C1 segment of cervical spinal cord (tissue), 14 donors: ENCODE measurements around the gene SYCN.
"Not testable (repeated sequence)": the region's sequence is repeated elsewhere in the genome, so short reads cannot be mapped to it uniquely, and the experiment has no call there.

ENCODE experiments used
- DNase-seq, 14 donors: peaks; one replicate each; lab custom pipeline; 2025; lab: John Stamatoyannopoulos, UW

The SYCN gene

DNA sequence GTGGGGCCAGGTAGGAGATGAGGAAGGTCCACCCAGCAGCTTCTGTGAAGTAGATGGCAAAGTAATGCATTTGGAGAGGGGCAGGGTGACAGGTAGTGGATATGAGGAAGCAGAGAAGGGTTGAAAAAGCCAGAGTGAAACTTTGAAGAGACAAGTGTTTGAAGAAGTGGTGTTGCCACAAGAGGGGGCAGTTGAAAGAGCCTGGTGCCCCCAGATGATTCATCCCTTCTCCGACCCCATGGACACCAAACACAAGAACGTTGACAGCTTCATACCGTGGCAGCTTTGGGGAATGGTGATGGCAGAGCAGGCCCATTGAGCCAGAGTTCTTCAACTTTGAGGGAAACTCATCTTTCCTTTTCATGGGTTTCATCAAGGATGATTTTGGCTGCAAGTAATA, 20.8 kb upstream of the SYCN start:
- DNase-seq, result no peak

GRCh38 chr19:39223703-39224279, 19.7 kb upstream of the SYCN start:
- no peak for DNase-seq

GRCh38 chr19:39219108-39219507, 15.0 kb upstream of the SYCN start:
- DNase-seq, result not testable (repeated sequence)

DNA sequence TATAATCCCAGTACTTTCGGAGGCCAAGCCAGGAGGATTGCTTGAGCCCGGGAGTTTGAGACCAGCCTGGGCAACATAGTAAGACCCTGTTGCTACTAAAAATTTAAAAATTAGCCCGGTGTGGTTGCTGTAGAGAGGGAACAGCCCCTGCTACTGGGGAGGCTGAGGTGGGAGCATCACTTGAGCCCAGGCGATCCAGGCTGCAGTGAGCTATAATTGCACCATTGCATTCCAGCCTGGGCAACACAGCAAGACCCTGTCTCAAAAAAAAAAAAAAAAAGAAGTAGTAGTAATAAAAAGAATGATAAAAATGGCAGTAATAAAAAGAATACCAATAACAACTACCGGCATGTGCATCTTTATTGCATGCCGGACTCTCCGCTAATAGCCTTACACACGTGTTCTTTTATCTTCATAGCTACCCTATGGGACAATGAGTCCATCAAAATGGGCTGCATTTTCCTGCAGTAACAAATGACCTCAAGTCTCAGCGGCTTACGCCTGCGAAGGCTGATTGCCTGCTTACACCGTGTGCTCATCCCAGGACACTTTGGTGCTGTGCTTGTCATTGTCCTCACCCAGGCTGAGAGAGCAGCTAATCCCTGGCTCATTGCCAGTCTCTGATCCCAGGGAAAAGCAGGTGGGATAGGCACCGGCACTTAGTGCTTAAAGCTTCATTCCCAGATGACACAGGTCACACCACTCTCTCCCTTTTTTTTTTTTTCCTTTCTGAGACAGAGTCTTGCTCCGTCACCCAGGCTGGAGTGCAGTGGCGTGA, 14.4 kb upstream of the SYCN start:
- DNase-seq, result no peak

DNA sequence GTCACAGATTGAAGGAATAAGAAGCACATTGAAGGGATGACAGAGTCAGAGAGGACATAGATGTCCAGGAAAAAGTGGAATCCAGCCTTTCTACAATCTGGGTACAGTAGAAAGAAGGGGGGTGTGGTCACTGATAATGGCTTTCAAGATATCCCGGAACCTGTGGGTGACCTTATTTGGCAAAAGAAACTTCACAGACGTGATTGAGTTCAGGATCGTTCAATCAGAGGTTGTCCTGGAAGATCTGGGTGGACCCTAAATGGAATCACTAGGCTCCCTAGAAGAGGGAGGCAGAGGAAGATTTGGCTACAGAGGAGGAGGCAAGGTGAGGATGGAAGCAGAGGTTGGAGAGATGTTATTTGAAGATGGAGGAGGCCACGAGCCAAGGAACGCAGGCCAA, 13.0 kb upstream of the SYCN start:
- no peak for DNase-seq

- not testable (repeated sequence) for DNase-seq
Measured at GRCh38 chr19:39215323-39215722, 11.3 kb upstream of the SYCN start.

DNA sequence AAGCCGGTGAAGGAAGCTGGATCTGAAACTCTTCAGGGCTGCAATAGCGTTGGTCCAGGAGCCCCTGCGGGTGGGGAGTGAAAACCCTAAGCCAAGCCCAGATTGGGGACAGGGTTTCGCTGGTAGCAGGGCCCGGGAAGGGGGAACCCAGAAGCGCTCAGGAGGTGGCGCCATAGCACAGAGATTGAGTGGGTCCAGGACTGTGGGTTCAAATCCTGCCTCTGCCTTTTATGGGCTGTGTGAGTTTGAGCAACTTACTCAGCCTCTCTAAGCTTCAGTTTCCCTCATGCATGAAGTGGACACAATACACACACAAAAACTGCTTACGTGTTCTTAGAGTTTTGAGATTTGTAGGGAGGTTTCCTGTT, 8.3 kb upstream of the SYCN start:
- no peak for DNase-seq

- no peak for DNase-seq
Measured at GRCh38 chr19:39211731-39212374, 7.8 kb upstream of the SYCN start.

- DNase-seq, result no peak
Measured at GRCh38 chr19:39209196-39209595, 5.1 kb upstream of the SYCN start.

- DNase-seq, result no peak
Measured at GRCh38 chr19:39208175-39208795, 4.2 kb upstream of the SYCN start.

DNA sequence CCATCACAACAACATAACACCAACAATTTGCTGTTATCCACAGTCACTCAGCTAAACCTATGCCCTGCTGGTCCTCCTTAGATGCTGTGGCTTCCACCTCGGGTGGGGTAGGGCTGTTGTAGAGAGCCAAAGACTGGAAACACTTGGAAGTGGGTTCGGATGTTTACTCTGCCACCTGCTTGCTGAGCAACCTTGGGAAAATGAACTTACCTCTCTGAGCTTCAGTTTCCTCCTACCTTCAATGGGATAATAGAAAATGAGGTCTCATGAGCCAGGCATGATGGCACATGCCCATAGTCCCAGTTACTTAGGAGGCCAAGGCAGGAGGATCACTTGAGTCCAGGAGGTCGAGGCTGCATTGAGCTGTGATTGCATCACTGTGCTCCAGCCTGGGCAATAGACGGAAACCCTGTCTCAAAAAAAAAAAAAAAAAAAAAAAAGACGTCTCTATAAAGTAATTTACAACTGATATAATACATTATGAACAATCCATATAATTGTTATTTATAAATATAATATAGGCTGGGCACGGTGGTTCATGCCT, 3.3 kb upstream of the SYCN start:
- no peak for DNase-seq

GRCh38 chr19:39206122-39206521, 2.1 kb upstream of the SYCN start:
- DNase-seq, result no peak

GRCh38 chr19:39205449-39205764, 1.3 kb upstream of the SYCN start:
- no peak for DNase-seq

DNA sequence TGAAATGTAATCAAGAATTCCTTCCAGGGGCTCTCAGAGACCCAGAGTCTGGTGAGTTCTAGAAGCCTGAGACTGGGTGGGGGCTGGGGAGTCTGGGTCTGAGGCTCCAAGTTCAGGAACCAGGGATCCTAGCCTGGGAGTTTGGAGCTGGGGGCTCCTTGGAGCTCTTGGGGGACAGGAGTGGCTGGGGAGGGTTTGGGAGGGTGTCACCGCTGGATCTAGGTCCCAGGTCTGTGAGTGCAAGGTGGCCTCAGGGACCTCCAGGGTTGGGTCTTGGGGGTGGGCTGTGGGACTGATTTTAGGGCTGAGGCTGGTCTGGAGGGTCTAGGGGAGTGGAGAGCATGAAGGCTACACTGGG, 1.1 kb downstream of the SYCN start:
- no peak for DNase-seq

- no peak for DNase-seq
Measured at GRCh38 chr19:39200803-39201115, 3.3 kb downstream of the SYCN start.

DNA sequence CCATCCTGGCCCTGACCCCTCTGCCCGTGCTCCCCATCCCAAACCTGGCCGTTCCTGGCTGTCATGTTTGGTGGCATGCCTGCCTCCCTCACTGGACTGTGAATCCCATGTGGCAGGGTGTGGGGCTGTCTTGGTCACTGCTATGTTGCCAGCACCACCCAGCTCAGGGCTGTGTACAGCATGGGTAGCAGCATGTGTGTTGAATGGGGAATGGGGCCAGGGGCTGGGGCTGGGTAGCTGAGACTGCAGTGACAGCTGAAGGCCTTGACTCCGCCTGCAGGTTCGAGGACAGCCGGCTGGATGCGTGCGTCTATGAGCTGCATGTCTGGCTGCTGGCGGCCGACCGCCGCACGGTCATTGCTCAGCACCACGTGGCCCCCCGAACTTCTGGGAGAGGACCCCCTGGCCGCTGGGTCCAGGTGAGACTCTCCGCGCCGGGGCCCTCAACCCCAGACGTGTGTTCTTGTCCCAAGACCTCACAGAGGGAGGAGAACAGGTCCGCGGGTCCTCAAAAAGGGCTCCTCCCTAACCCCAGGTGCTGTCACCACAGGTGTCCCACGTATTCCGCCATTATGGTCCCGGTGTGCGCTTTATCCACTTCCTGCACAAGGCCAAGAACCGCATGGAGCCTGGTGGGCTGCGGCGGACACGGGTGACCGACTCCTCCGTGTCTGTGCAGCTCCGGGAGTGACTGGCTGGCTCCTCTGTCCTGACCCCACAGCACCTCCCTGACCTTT, 3.8 kb downstream of the SYCN start:
- no peak for DNase-seq

GRCh38 chr19:39199025-39199424, 5.0 kb downstream of the SYCN start:
- DNase-seq, result peak in 8 of 14 donors; percentile 3 to 58 (median 16)

DNA sequence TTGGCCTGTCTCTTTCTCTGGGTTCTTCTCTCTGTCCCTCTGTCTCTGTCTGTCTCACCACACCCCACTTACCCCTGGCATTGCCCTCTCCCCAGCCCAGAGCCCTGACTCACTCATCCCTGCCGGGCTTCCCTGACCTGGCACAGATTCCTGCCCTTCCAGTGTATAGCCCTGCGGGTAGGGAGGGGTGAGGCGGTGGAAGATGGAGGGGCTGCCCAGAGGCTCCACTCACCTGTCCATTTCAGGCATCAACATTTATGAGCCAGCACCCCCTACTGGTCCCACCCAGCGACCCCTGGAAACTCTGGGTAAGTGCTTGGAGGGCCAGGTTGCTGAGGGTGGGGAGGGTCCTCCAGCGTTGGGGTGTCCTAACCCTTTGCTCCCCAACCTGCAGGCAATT, 6.3 kb downstream of the SYCN start:
- no peak for DNase-seq

DNA sequence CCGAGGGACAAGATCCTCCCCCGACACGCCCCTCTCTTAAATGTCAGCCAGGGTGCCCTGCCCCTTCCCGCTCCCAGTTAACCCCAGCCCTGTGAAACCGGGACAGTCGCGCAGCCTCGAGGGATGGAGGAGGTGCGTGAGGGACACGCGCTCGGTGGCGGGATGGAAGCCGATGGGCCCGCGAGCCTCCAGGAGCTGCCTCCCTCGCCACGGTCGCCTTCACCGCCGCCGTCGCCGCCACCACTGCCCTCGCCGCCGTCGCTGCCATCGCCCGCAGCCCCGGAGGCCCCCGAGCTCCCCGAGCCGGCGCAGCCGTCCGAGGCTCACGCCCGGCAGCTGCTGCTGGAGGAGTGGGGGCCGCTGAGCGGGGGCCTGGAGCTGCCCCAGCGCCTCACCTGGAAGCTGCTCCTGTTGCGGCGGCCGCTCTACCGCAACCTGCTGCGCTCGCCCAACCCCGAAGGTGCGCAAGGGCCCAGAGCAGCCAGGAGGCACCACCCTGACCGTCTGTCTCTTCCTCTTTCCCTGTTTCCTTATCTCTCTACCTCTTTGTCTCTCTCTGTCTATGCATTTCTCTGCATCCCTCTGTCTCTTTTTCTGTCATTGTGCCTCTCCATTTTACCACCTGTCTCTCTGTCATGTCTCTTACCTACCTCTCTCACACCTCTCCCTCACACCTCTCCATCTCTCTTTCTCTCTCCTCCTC, 7.1 kb downstream of the SYCN start, which contains the start of gene NCCRP1:
Gene NCCRP1 (plus strand): TSS at position 105 of the 703 bp plus-strand sequence. CDS start 19 bp downstream, at position 124.
- DNase-seq, result no peak

GRCh38 chr19:39196320-39196719, 7.7 kb downstream of the SYCN start:
- no peak for DNase-seq

DNA sequence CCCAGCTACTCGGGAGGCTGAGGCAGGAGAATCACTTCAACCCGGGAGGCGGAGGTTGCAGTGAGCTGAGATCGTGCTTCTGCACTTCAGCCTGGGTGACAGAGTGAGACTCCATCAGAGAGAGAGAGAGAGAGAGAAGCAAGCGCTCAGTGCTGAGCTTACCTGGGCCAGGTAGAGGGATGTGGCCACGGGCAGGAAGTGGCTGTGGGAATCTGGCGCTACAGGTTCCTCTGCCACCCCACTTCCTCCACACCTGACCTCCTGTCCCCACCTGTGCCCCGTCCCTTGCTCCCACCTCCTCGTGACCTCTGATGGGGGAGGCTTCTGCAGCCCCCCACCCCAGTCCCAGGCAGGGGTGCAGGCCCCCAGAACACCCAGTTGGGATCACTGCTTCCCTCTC, 8.3 kb downstream of the SYCN start:
- DNase-seq, result no peak
